Nephron (organoid): ENCODE results near the gene ZSWIM4.

Source experiments
- H3K27ac Mint-ChIP-seq, 3 experiments: 2 replicates each; pipeline ENCODE4 v1.8.0; 2020; ENCODE audit warnings: mixed read lengths in 3 of 3, mild to moderate bottlenecking in 2 of 3, moderate library complexity in 1 of 3
- H3K27me3 Mint-ChIP-seq: 2 replicates; pipeline ENCODE4 v1.8.0; 2021; ENCODE audit warnings: low read depth, mild to moderate bottlenecking, moderate library complexity, mixed read lengths
- H3K36me3 Mint-ChIP-seq: 2 replicates; pipeline ENCODE4 v1.8.0; 2020; ENCODE audit warnings: low read depth, mixed read lengths
- H3K4me1 Mint-ChIP-seq: 2 replicates; pipeline ENCODE4 v1.8.0; 2020; ENCODE audit warnings: mixed read lengths
- H3K4me3 Mint-ChIP-seq, 3 experiments: 2 replicates each; pipeline ENCODE4 v1.8.0; 2020; ENCODE audit warnings: mild to moderate bottlenecking in 3 of 3, mixed read lengths in 3 of 3, moderate library complexity in 2 of 3
- H3K9me3 Mint-ChIP-seq: 2 replicates; pipeline ENCODE4 v1.8.0; 2020; ENCODE audit warnings: mixed read lengths
- CTCF ChIP-seq, 3 experiments: fragments of 200-600 bp; sonication (generic); IDR thresholded peaks; one replicate each; pipeline ENCODE4 v1.5.0; 2021; ENCODE audit warnings: antibody characterized with exemption in 3 of 3; ENCODE audit not compliant: unreplicated experiment in 3 of 3

ZSWIM4 gene

GRCh38 chr19:13866463-13867046, 71.3 kb downstream of the ZSWIM4 start:
- Mint-ChIP-seq H3K27me3 (peaks cover 5% of the 10 kb centered on the region), H3K9me3 (no peaks in the 10 kb centered on the region), H3K27ac (peak overlapping the region; percentile 68 to 92 (median 81)), H3K4me3 (peak overlapping the region; percentile 84 to 93 (median 91)), H3K36me3 (no peaks in the 10 kb centered on the region), H3K4me1 (peaks cover 61% of the 10 kb centered on the region)
- no peak for TF ChIP-seq CTCF (IDR thresholded peaks at IDR 0.05; ENCODE audit: unreplicated experiment in 3 of 3)

DNA sequence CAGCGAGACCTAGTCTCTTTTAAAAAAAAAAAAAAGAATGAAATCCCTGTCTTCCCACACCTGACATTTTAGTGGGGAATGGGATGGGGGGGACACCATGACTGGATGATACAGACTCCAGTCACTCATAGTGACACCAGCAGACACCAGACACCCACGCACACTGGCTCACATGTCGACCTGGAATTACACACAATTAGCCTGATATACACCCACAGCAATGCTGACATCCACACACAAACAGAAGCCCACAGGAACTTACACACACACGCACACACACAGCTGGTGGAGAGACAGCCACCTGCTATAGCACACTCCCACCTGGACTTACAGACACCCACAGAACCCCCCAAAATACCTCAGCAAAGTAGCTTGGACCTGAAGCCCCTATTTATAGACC, 73.4 kb downstream of the ZSWIM4 start:
- Mint-ChIP-seq H3K27ac (peak overlapping the region in 2 of 3 experiments; percentile 70 to 96), H3K36me3 (no peaks in the 10 kb centered on the region), H3K27me3 (peaks cover 5% of the 10 kb centered on the region), H3K9me3 (no peaks in the 10 kb centered on the region), H3K4me1 (peaks cover 64% of the 10 kb centered on the region), H3K4me3 (peak overlapping the region; percentile 12 to 82 (median 75))
- TF ChIP-seq CTCF (IDR thresholded peaks at IDR 0.05; ENCODE audit: unreplicated experiment in 3 of 3), result no peak

- Mint-ChIP-seq H3K36me3 (no peaks in the 10 kb centered on the region), H3K27me3 (peaks cover 4% of the 10 kb centered on the region), H3K4me3 (peak overlapping the region; percentile 21 to 82 (median 64)), H3K4me1 (peaks cover 62% of the 10 kb centered on the region), H3K27ac (peak overlapping the region; percentile 34 to 96 (median 82)), H3K9me3 (no peaks in the 10 kb centered on the region)
- no peak for TF ChIP-seq CTCF (IDR thresholded peaks at IDR 0.05; ENCODE audit: unreplicated experiment in 3 of 3)
Observed at GRCh38 chr19:13869281-13869680, 74.0 kb downstream of the ZSWIM4 start.

DNA sequence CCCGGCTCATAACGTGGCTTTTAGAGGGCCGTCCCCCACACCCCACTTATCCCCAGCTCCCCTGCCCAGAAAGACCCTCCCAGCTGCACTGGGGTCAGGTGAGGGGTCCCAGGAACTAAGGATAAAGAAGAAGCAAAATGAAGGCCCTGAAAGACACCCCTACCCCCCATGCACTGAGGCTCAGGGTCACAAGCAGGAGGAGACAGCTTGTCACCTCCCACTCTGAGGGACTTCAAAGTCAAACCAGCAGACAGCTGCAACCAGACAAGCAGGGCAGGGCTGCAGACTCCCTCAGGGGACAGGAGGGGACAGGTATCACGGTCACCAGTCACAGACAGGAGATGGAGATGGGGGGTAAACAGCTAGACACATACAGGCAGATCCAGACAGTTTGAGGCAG, 75.6 kb downstream of the ZSWIM4 start:
- no peak for TF ChIP-seq CTCF (IDR thresholded peaks at IDR 0.05; ENCODE audit: unreplicated experiment in 3 of 3)
- H3K36me3 Mint-ChIP-seq, result no peaks in the 10 kb centered on the region
- H3K9me3 Mint-ChIP-seq, result no peaks in the 10 kb centered on the region
- peak overlapping the region; percentile 17 to 51 (median 40) for H3K4me3 Mint-ChIP-seq
- no peaks in the 10 kb centered on the region for H3K27me3 Mint-ChIP-seq
- H3K4me1 Mint-ChIP-seq, result peaks cover 61% of the 10 kb centered on the region
- peak overlapping the region; percentile 9 to 67 (median 61) for H3K27ac Mint-ChIP-seq

- Mint-ChIP-seq H3K9me3 (no peaks in the 10 kb centered on the region), H3K4me1 (peaks cover 52% of the 10 kb centered on the region), H3K27ac (peak overlapping the region in 2 of 3 experiments; percentile 90 to 94), H3K27me3 (no peaks in the 10 kb centered on the region), H3K36me3 (no peaks in the 10 kb centered on the region), H3K4me3 (peak overlapping the region; percentile 83 to 89 (median 88))
- TF ChIP-seq CTCF (IDR thresholded peaks at IDR 0.05; ENCODE audit: unreplicated experiment in 3 of 3), result no peak
Observed at GRCh38 chr19:13872339-13872694, 77.1 kb downstream of the ZSWIM4 start.
